Vagina (tissue), 2 donors: ENCODE measurements around the gene DCHS2. TPM values are rescaled to one million over a fixed set of nuclear protein-coding genes. Genes with fewer than 3 reads are reported as not detected.

Experiments used
- DNase-seq, 2 donors: peaks; one replicate each; pipeline ENCODE4 v3.0.0-alpha.2; 2017; ENCODE audit errors: extremely low spot score in 2 of 2
- H3K27ac ChIP-seq: fragments of 200-600 bp; sonication (generic); one replicate; pipeline ENCODE4 v1.5.1; 2019
- H3K27me3 ChIP-seq: fragments of 200-600 bp; sonication (generic); one replicate; pipeline ENCODE4 v1.5.1; 2019
- H3K36me3 ChIP-seq, 2 donors: fragments of 200-600 bp; sonication (generic); one replicate each; pipeline ENCODE4 v1.5.1; 2017 to 2019
- H3K4me1 ChIP-seq: fragments of 200-600 bp; sonication (generic); one replicate; pipeline ENCODE4 v1.5.1; 2019
- H3K4me3 ChIP-seq, 2 donors: fragments of 200-600 bp; sonication (generic); 1 replicate in 1 of 2; 2 replicates in 1 of 2; pipeline ENCODE4 v1.5.1; 2016 to 2019
- H3K9me3 ChIP-seq: fragments of 200-600 bp; sonication (generic); one replicate; pipeline ENCODE4 v1.5.1; 2019
- POLR2A ChIP-seq, 2 donors: fragments of 450-650 bp; IDR thresholded peaks; one replicate each; pipeline ENCODE4 v1.6.1; 2017; ENCODE audit warnings: antibody characterized with exemption in 2 of 2, mild to moderate bottlenecking in 2 of 2, moderate library complexity in 2 of 2
- POLR2AphosphoS5 ChIP-seq, 2 donors: sonication (generic); formaldehyde crosslinking; IDR thresholded peaks; one replicate each; pipeline ENCODE4 v1.9.0; 2017; ENCODE audit warnings: antibody characterized with exemption in 2 of 2, mild to moderate bottlenecking in 2 of 2, low read depth in 1 of 2; ENCODE audit not compliant: insufficient read depth in 1 of 2
- intact Hi-C: fragments of 100-400 bp; cut with DNase I; formaldehyde crosslinking; loops from one replicate; pipeline ENCODE4 v1.15.1; 2023
- total RNA-seq: library from RNA; depleted of rRNA; stranded (reverse); fragments of >200 nt; gene quantifications from one replicate; pipeline ENCODE4 v1.2.3, GENCODE V29; 2016
- TF ChIP-seq, protein P1 (sequence below), 3 experiments: fragments of 450-650 bp in 2 of 3; fragments of 200-600 bp in 1 of 3; sonication (generic) in 1 of 3; IDR thresholded peaks; one replicate each; pipeline ENCODE4 v1.5.1; 2017 to 2019; ENCODE audit warnings: antibody characterized with exemption in 3 of 3, mild to moderate bottlenecking in 2 of 3, moderate library complexity in 2 of 3

The DCHS2 gene
- total RNA-seq, 1 donor from 2014 or later, result 7.9 TPM

DNA sequence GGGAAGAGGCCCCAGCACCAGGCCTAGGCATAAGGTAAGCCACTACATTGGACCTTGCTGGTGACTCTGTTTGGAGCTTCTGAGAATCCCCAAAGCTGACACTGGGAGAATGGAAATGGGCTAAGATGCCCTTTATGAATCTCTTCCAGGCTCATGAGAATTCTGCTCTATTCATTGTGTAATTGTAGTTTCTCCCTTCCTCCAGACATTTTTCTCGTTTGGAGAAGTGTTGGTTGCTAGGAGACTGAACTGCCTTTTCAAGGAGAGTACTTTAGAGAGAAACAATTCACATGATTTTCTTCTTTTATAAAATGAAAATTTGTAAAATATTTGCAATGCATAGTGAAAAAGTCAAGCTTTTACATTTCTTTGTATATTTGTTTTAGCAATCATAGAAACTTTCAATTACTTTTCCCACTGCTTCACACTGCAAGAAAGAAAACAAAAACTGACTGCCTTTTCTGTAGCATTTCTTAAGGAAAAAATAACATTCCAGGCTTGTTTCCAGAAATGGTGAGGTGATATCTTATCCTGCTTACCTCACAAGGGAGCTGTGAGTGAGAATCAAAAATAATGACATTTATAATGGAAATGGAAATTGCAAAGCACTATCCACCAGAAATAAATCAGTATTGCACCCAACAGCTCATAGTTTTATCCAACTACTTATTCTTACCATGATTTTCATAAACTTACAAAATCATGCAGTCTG lies 24.9 kb upstream of the DCHS2 start:
- Histone ChIP-seq H3K27ac (no peak overlapping the region), H3K4me3 (no peak overlapping the region), H3K4me1 (no peaks in the 10 kb centered on the region), H3K27me3 (no peaks in the 10 kb centered on the region), H3K36me3 (no peaks in the 10 kb centered on the region), H3K9me3 (no peaks in the 10 kb centered on the region)
- intact Hi-C loops, result no loop called here
- no peak for TF ChIP-seq POLR2A (IDR thresholded peaks at IDR 0.05)
- DNase-seq, result no peak

DNA sequence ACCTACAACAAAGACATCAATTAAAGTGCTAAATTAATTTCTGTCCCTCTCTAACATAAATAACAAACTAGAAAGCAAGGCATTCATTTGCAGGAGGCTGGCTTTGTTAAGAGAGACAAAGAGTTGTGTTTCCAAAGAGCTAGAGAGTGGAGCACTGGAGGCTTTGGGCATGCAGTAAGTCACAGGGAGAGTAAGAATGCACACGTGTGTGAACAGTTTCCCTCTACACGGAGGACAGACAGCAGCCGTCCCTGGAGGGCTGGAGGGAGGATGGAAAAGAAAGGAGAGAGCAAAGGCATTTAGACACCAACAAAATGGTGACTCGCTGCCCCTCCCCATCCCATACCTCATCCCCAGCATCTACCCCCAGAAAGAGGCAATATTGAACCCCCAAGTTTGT lies 20.4 kb upstream of the DCHS2 start:
- Histone ChIP-seq H3K27me3 (no peaks in the 10 kb centered on the region), H3K4me3 (no peak overlapping the region), H3K27ac (no peak overlapping the region), H3K36me3 (no peaks in the 10 kb centered on the region), H3K4me1 (no peaks in the 10 kb centered on the region), H3K9me3 (no peaks in the 10 kb centered on the region)
- intact Hi-C loops, result no loop called here
- DNase-seq, result no peak
- TF ChIP-seq POLR2A (IDR thresholded peaks at IDR 0.05), result no peak
- TF ChIP-seq, protein P1, sequence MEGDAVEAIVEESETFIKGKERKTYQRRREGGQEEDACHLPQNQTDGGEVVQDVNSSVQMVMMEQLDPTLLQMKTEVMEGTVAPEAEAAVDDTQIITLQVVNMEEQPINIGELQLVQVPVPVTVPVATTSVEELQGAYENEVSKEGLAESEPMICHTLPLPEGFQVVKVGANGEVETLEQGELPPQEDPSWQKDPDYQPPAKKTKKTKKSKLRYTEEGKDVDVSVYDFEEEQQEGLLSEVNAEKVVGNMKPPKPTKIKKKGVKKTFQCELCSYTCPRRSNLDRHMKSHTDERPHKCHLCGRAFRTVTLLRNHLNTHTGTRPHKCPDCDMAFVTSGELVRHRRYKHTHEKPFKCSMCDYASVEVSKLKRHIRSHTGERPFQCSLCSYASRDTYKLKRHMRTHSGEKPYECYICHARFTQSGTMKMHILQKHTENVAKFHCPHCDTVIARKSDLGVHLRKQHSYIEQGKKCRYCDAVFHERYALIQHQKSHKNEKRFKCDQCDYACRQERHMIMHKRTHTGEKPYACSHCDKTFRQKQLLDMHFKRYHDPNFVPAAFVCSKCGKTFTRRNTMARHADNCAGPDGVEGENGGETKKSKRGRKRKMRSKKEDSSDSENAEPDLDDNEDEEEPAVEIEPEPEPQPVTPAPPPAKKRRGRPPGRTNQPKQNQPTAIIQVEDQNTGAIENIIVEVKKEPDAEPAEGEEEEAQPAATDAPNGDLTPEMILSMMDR (IDR thresholded peaks at IDR 0.05), result no peak
- no peak for TF ChIP-seq POLR2AphosphoS5 (IDR thresholded peaks at IDR 0.05; ENCODE audit: insufficient read depth in 1 of 2, low read depth in 1 of 2)

DNA sequence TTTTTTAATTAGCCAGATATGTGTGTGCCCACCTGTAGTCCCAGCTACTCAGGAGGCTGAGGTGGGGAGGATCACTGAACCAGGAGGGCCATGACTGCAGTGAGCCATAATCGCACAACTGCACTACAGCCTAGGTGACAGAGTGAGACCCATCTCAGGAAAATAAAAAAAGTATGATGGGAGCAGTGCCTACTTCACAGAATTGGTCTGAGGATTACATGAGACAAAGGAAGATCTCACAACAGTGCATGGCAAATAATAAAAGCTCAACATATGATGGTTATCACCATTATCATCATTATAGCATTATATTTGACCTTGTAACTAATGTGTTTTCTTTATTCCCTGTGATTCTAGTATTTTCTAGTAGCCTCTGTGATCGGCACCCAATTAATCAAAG lies 19.9 kb upstream of the DCHS2 start:
- H3K9me3 ChIP-seq, result no peaks in the 10 kb centered on the region

DNA sequence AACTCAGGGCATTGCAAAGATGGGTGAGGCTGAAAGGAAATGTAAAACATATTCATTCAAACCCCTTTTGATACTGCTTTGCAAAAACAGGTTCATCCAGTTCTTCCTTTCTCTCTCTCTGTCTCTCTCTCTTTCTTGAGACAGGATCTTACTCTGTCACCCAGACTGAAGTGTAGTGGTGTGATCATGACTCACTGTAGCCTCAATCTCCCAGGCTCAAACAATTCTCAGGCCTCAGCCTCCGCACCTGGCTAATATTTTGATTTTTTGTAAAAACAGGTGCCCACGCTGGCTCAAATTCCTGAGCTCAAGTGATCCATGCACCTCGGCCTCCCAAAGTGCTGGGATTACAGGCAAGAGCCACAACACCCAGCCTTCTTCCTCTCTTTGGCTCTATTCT lies 15.6 kb upstream of the DCHS2 start:
- no peak for DNase-seq

More for the DNA sequence above, 19.9 kb upstream of the DCHS2 start:
- Histone ChIP-seq H3K4me1 (no peaks in the 10 kb centered on the region), H3K27ac (no peak overlapping the region), H3K36me3 (no peaks in the 10 kb centered on the region), H3K4me3 (no peak overlapping the region), H3K27me3 (no peaks in the 10 kb centered on the region)
- no peak for DNase-seq
- intact Hi-C loops, result no loop called here
- TF ChIP-seq POLR2A (IDR thresholded peaks at IDR 0.05) (no peak), POLR2AphosphoS5 (IDR thresholded peaks at IDR 0.05; ENCODE audit: insufficient read depth in 1 of 2, low read depth in 1 of 2) (no peak)
- TF ChIP-seq, protein P1 (IDR thresholded peaks at IDR 0.05), result no peak

DNA sequence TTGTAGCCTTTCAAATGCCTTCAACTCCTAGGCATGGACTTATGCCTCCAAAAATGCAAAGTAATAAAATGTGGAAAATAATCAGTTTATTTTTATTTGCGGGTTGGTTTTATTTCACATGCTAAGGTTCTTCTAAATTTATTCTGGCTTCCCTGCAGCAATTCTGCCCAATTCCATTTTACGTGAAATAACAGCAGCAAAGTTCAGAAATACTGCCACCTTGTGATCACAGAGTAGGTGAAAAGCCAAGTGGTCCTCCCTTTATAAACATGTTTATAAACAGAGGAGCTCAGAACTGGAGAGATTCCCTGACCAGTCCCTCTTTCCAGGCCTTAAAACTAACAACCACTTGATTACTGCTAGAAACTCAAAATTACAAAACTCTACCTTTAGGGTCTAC lies 14.7 kb upstream of the DCHS2 start:
- no peak for DNase-seq
- no peaks in the 10 kb centered on the region for H3K27me3 ChIP-seq
- H3K4me3 ChIP-seq, result no peak overlapping the region
- no peaks in the 10 kb centered on the region for H3K4me1 ChIP-seq
- H3K36me3 ChIP-seq, result no peaks in the 10 kb centered on the region
- no peaks in the 10 kb centered on the region for H3K9me3 ChIP-seq
- no peak for TF ChIP-seq POLR2AphosphoS5 (IDR thresholded peaks at IDR 0.05; ENCODE audit: insufficient read depth in 1 of 2, low read depth in 1 of 2)
- TF ChIP-seq, protein P1 (IDR thresholded peaks at IDR 0.05), result peak in 1 of 3 experiments; percentile 27
- no peak for TF ChIP-seq POLR2A (IDR thresholded peaks at IDR 0.05)
- intact Hi-C loops, result loop anchor here (5.0 kb wide), 1 partner anchor 109 kb away; no protein-coding TSS in a partner anchor
- H3K27ac ChIP-seq, result no peak overlapping the region

More for the DNA sequence above, 15.6 kb upstream of the DCHS2 start:
- H3K9me3 ChIP-seq, result no peaks in the 10 kb centered on the region
- intact Hi-C loops, result loop anchor here (5.0 kb wide), 1 partner anchor 110 kb away; no protein-coding TSS in a partner anchor
- H3K4me1 ChIP-seq, result no peaks in the 10 kb centered on the region
- no peak overlapping the region for H3K4me3 ChIP-seq
- peak in 1 of 2 donors; percentile 60 for TF ChIP-seq POLR2AphosphoS5 (IDR thresholded peaks at IDR 0.05; ENCODE audit: insufficient read depth in 1 of 2, low read depth in 1 of 2)
- TF ChIP-seq, protein P1 (IDR thresholded peaks at IDR 0.05), result no peak
- no peak overlapping the region for H3K27ac ChIP-seq
- no peaks in the 10 kb centered on the region for H3K27me3 ChIP-seq
- H3K36me3 ChIP-seq, result no peaks in the 10 kb centered on the region
